Left renal pelvis (tissue), 4 donors: ENCODE data around the gene HMG20B. TPM values are rescaled to one million over a fixed set of nuclear protein-coding genes. Genes with fewer than 3 reads are reported as not detected.

Source experiments
- DNase-seq, 4 donors: peaks; one replicate each; pipeline ENCODE4 v3.0.0-alpha.2; 2013; ENCODE audit warnings: low read depth in 4 of 4, low spot score in 3 of 4
- polyA plus RNA-seq, 4 donors: library from polyadenylated mRNA; unstranded; fragments of 120-200 nt; gene quantifications; one replicate each; pipeline ENCODE4 v1.2.1, GENCODE V29; 2013; ENCODE audit not compliant: insufficient read length in 4 of 4

The HMG20B gene
- polyA plus RNA-seq, 4 donors, result 57.9 to 96.7 (median 69.9) TPM

DNA sequence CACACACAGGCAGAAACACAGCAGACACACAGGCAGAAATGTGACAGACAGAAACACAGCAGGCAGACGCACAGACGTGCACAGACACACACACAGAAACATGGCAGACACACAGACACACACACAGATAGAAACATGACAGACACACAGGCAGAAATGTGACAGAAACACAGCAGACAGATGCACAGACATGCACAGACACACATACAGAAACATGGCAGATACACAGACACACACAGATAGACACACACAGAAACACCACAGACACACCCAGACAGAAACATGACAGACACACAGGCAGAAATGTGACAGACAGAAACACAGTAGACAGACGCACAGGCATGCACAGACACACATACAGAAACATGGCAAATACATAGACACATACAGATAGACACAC, 32.6 kb downstream of the HMG20B start:
- DNase-seq, result no peak

- DNase-seq, result no peak
Observed at GRCh38 chr19:3605770-3606169, 33.0 kb downstream of the HMG20B start.

DNA sequence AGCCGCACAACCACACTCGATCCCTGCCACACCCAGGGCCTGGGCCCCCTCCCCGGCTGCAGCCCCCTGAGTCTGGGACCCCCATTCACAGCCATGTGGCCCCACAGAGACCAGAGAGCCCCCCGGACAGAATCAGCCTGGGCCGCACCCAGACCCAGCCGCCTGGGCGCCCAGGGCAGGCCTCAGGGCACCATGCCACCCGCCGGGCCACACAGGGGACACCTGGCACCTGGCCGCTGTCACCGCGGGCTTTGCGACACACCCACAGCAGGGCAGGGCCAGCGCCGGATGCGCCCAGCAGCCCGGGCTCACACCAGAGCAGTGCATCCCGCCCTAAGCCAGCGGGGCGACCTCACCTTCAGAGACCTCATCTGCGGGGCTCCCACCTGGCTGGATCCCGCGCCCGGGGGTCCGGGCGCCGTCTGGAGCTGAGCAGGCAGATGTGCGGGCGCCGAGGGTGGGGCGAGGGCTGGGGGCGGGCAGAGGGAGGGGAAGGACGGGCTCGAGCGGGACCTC, 33.5 kb downstream of the HMG20B start:
- DNase-seq, result no peak

- DNase-seq, result no peak
Observed at GRCh38 chr19:3606690-3607289, 34.0 kb downstream of the HMG20B start, which contains the start of gene TBXA2R. TBXA2R (minus strand) TSS chr19:3606875; CDS start chr19:3600634, 6,241 bp downstream.

- DNase-seq, result no peak
Observed at GRCh38 chr19:3607303-3608078, 34.7 kb downstream of the HMG20B start.

- DNase-seq, result no peak
Observed at GRCh38 chr19:3608079-3608641, 35.4 kb downstream of the HMG20B start.

DNA sequence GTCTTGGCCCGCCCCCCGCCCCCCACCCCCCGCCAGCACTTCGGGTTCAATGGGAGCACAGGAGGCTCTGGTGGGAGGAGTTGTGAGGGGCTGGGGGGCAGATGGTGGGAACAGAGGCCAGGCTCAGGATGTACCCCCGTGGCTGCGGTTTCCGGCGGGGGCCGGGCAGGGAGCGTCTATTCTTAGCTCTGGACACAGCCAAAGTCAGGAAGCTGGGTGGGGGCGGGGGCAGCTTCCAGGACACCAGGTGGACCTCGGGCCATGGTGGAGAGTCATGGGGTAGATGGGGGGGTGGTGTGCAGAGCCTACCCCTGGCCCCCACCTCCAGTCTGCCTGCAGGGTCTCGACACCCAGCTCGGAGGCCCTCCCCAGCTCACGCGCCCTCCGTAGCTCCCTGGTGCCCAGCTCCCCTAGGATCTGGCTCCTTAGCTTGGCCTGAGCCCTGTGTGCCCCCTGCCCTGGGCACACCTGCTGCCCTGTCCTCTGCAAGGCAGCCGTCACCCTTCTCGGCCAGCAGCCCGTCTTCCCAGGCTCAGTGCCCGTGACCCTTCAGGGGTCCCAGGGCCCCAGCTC, 36.1 kb downstream of the HMG20B start:
- DNase-seq, result no peak

DNA sequence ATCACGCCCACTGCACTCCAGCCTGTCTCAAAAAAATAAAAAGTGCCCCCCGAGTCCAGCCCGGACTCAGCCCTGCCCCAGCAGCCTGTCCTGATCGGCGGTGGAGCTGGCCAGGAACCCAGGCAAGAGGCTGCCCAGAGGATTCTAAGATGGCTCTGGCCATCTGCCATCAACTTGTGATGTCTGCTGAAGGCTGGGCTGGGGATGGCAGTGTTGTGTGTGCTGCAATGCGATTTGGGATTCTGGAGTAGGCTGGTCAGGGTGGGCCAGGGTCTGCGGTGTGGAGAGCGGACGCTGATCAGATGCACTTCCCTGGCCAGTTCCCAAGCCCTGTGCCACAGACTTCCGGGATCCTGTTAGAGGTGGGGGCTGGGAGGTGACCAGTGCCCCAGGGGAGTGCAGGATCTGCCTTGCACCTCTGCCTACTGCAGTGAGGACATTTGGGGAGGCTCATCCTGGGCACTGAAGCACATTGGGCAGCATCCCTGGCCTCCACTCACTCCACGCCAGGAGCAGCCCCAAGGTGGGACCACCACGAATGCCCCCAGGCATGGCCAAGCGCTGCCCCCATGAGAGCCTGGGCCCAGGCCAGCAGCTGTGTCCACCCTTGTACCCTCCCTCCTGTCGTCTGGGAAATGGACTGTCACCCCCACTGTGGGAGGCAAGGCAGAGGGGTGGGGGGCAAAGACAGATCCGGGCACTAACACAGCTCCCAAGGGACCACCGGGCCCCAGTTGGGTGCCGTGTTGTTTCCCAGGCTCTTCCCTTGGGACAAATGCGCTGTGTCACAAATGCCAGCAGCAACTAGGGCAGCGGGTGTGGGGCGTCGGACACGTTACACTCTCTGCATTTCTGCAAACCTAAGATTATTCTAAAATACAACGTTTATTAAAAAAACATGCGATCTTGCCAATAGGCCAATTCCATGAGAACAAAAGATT, 37.3 kb downstream of the HMG20B start:
- DNase-seq, result no peak

DNA sequence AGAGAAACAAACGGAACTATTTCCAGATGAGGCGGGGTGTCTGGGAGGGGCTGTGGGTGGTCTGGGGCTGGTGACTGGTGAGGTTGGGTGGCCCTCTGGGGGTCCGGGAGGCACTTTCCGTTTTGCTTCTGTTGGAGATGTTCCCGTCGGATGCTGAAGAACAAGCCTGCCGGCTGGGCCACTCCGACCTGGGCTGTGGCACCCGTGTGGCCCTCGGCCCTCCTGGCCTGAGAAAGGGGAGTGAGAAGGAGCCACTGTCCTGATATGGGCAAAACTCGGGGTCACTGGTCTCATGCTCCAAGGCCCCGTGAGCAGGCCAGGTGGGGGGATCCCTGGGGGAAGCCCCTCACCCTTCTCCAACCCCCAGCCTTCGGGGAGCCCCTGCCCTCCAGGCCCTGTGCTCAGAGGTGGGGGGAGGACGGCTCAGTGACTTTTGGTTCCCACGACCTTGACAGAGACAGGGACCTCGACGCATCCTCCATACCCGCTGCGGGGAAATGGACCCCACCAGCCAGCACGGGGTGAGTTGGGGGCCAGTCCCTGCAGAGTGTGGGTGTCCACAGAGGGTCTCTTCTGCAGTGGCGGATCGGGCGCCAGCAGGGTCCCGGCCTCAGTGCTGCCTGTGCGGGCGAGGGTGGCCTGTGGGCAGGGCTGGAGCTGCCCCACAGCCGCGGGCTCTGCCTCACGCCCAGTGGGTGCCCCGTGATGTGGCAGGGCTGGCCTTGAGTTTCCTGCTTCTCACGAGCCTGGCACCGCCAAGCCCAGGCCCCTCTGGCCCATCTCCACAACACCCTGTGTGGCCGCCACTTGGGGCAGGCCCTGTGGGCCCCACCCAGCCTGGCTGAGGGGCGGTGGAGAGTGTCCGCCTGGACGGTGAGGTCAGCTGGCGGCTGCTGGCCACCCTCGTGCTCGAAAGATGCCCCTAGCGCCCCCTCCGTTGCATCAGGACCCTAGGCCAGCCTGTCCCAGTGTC, 38.3 kb downstream of the HMG20B start:
- DNase-seq, result no peak

- no peak for DNase-seq
Observed at GRCh38 chr19:3611841-3612240, 39.1 kb downstream of the HMG20B start.

DNA sequence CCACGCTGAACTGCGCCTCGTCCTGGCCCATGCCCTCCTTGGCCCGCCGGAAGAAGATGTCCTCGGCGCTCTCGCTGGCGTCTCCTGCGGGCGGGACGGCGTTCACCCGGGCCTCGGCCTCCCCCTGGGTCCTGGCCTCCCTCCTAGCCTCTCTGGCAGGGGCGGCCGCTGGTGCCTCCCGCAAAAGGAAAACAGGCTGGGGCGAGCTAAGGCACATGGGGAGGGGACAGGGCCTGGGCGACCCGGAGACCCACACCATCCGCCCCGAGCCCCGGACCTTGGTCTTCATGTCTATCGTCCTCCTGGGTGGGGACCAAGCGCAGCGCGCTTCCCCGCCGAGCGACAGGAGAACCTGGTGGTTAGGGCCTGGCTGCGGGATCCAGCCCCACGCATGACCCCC, 39.6 kb downstream of the HMG20B start:
- DNase-seq, result no peak

GRCh38 chr19:3612901-3613741, 40.4 kb downstream of the HMG20B start:
- DNase-seq, result no peak

DNA sequence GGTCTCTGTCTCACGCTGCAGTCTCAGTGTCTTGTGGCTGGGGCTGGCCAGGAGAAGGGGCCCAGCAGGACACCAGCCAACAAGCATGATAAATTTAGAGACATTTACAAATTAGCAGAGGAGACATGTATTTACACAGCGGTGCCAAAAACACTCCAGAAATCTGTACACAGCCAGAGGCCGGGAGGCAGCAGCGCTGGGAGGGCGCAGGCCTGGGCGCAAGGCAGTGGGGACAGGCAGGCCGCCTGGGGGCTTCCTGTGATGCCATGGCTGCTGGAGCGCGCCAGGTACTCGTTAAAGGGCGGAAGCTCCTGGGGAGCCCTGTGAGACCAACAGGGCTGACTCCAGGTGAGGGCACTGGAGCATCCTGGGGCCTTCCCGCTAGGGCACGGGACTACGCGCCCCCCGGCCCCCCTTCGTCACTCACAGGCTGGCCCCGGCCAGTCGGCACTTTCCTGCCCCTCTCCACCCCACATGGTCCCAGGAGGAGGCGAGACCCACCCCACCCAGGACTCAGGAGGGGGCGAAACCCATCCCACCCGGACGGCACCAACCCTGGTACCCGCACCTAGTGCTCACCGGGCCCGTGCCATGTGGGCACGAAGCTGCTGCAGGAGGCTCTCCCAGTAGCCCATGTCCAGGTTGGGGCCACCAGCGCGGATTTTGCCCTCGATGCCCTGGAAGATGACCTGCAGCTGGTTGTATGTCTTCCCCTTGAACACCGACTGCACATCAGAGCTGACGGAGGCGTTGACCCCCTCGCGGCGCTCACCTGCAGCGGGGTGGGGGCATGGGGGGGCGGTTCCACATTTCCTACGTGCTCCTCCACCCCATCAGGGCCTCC, 41.3 kb downstream of the HMG20B start:
- DNase-seq, result no peak

- no peak for DNase-seq
Observed at GRCh38 chr19:3614858-3615505, 42.2 kb downstream of the HMG20B start.

- no peak for DNase-seq
Observed at GRCh38 chr19:3615524-3616135, 42.9 kb downstream of the HMG20B start.

- DNase-seq, result no peak
Observed at GRCh38 chr19:3617463-3617862, 44.7 kb downstream of the HMG20B start.
